CD4-positive, alpha-beta T cell treated with Interleukin-10 for 1 hour (primary cell): ENCODE results near the gene CLDND2.
A peak's percentile ranks its signal among the peaks of the same experiment; 100 is the strongest.

Experiments used
- DNase-seq: peaks from one replicate; pipeline ENCODE4 v3.0.0-alpha.2; 2020

The CLDND2 gene

DNA sequence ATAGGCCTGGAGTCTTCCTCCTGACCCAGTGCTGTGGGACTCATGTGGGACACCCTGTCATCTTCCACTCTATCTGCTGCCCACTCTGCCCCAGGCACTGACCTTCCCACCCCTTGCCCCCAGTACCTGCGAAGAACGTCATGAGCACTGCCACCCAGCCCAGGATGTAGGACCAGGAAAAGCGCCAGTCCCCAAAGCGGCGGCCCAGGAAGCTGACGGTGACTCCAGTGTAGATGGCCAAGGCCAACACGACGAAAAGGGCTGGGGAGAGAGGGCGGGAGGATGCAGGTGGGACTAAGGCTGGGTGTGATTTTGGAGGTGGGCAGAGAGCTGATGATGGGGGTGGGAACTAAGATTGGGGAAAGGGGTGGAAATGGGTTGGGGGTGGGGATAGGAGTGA is 11.6 kb upstream of the CLDND2 start:
- DNase-seq = no peak

DNA sequence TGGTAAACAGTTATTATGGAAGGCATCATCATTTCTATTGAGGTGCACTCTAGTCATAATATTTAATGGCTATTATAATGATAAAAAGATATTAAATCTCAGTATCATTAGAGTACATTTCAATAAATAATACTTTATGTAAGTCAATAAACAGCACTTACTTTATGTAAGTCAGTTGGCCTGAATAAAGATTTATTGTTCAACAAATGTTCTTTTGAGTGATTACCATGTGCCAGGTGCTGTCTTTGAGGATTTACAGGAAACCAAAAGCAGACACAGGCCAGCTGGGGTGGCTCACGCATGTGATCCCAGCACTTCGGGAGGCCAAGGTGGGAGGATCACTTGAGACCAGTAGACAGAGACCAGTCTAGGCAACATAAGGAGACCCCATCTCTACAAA is 8.6 kb upstream of the CLDND2 start:
- DNase-seq = no peak

DNA sequence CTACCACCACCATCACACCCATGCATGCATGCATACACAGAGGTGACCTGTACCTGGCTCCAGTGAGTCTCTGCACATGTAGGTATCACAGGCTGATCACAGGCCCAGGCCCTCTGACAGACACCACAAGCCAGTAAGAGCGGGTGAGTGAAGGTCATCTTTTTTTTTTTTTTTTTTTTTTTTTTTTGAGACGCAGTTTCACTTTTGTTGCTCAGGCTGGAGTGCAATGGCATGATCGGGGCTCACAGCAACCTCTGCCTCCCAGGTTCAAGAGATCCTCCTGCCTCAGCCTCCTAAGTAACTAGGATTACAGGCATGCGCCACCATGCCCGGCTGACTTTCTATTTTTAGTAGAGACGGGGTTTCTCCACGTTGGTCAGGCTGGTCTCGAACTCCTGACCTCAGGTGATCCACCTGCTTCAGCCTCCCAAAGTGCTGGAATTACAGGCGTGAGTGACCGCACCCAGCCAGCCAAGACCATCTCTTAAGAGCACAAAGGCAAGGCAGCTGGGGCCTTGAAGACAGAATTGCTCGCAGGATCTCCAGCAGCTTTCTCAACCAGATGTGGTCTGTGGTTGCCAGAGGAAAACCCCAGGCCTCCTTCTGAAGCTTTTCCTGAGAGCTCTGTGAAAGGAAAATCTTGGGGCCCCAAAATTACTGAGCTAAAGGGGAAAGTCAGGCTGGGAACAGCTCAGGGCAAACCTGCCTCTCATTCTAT is 6.9 kb upstream of the CLDND2 start:
- DNase-seq = peak; percentile 44

DNA sequence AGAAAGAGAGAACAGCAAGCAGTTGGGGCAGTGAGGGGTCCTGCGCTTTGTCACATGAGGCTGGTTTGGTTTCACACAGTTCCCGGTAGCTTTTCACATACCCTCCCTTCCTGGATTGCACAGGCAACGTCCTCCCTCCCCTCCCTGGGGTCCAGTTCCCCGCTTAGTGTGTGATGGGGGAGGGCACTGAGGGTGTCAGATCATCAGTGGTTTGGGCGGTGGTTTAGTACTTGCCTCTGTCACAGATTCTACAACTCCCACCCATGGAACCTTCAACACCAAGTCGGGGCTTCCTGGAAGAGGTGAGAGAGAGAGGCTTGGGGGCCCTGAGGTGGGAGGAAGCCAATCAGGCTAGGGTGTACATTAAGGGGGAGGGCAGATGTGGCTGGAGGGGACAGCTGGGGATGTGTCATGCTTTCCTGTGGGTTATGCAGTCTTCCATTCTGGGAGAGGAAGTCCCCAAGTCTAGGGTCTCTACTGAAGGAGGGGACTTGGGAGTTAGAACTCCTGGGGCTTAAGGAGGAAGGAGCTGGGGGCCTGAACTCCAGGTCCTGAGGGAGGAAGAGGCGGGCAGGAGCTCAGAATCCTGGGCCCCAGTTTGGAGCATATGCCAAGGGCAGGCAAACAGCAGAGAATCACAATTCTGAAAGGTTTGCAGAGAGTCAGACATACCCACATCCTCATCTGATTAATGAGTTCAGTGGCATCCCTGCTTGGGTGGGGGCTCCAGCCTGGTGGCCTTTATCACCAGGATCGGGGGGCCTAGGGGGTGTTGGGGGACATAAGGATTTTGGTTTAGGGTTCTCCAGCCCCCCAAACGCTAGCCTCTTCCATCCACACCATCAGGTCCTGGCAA is 4.1 kb upstream of the CLDND2 start, which contains the start of gene NKG7:
NKG7 (minus strand) TSS at position 6 of the 856 bp plus-strand sequence. CDS start 119 bp downstream, outside the sequence.
- peak; percentile 87 for DNase-seq

DNA sequence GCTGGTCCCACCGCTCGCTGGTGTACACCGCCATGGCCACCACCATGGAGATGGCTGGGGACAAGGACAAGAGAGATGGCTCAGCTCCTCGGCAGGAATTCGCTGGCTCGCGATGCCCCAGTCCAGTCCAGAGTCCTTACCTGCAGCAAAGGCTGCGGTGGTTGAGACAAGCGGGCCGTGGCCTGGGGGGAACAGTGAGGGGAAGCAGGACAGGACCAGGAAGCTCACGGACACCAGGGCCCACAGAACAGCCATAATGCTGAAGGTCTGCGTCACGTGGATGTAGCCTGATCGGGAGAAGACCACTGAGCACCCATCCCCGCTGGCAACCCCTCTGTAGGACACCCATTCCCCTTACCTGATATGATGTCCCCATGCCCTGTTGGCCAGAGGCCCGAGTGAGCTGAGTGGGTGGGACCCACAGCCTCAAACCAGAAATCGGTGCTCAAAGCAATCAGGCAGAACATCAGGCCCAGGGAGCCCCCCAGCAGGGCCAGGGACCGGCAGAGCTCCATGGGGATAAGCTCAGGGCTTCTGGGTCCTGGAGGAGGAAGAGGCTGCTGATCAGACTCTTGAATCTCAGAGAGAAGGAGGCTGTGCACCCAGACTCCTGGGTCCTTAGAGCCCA is 3.3 kb upstream of the CLDND2 start:
- no peak for DNase-seq

DNA sequence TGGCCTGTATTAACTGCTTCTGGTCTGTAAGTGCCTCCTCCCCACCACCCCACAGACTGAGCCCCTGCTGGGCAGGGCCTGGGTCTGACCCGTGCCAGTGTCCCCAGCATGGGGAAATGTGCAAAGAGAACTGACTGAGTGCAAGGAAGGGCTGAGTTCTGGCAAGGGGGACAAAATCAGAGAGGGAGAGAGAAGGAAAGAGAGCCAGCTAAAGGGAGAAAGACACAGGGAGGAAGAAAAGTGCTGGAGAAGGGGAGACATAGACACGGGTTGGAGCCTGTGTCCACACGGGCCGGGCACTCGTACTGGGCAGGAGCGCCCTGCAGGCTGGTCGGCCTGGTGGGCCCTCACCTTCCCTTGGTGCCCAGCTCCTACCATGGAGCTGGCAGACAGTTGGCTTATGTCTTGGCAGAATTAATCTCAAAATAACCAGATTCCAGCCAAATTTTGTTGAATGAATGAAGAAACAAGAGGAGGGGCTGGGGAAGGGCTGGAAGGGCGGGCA is 2.4 kb upstream of the CLDND2 start:
- no peak for DNase-seq

DNA sequence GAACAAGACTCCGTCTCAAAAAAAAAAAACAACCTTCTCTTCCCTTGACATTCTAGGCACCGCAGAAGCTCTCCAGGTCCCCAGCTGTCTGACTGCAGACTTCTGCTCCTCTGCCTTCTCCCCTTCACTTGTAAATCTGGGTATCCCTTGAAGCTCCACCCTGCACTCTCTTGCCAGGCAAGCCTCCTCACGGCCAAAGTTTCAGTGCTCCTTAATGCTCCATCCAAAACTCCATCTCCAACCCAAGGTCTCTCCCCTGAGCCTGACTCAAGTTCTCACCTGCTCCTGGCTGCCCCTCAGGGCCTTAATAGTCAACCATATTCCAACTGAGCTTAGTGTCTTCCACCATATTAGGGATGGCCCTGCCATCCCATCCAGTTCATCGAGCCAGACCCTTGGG is 1.4 kb upstream of the CLDND2 start:
- no peak for DNase-seq

DNA sequence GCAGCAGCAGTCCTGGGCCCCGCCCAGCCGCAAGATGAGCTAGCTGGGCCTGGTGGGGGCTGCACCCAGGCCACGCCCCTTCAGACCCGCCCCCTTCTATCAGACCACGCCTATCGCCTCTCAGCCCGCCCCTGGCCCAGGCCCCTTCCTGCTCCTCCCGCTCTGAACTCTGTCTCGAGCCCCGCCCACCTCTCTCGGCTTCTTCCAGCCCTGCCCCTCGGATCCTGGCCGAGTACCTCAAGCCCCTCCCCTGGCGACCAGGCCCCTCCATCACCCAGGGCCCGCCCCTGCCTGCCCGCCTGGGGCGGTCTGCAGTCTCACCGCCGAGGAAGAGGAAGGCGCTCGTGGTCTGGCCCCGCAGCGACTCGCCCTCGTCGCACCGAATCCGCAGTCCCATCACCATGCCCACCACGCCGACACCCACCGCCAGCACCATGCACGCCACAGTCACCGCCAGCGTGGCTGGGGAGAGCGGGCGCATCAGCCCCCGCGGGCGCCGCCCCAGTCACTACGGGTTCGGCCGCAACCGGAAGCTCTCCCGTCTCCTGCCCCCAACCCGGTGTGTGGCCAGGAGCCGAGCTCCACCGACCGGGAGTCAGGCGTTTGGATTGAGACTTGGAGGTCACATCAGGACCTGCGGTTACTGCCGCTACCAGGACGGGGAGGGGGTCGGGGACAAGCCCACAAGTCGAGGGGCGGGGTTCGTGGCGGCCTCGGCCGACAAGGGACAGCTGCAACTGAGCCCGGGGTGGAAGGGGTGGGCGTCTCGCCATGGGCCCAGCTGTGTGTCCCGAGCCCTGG is 1.0 kb downstream of the CLDND2 start:
- peak; percentile 97 for DNase-seq

DNA sequence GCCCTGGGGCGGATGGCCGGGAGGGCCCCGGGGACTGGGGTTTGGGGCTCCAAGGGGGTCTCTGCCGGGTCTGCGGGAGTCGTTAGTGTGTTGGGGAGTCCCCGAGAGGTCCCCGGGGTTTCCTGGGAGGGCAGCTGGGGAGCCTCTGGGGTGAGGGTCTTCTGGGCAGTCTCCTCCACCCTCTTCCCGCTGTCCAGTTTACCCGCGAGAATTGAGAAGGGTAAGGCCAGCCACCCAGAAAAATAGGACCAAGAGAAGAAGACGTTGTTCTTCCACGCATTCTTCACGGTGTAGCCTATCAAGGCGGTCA is 1.6 kb downstream of the CLDND2 start:
- no peak for DNase-seq

DNA sequence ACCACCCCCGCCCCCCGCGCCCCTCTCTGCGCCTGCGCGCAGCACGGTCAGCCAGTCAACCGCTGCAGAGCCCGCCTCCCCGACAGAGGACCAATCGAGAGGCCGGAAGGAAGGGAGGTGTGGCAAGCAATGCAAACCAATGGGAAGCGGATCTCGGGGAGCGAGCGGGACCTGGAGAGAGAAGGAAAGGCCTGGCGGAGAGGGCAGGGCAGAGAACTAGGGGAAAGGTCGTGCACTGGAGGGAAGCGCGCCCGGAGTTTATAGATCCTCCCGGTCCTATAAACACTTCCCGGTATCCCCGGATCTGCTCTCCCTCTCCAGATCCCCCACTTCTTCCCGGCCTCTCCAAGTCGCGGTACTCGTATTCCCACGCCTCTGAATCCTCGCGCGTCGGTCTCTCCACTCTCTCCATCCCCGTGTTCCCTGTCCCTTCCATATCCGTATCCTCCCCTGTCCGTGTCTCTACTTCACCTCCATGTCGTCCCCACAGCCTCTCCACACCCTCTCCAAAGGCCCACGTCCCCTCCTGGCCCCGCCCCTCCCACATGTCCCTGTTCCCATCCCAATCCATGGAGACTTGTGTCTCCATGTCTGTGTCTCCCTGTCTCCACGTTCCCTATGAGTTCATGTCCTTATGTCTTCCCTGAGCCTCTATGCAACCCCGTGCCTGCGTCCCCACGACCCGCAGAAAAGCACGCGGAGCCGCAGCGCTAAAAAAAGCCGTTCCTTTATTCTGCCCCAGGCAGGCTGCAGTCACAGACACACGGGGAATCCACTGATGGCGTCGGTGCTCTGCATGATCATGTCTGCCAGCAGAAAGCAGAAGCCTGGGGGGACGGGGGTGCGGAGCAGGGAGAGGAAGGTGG is 2.2 kb downstream of the CLDND2 start:
- DNase-seq = peak; percentile 95

DNA sequence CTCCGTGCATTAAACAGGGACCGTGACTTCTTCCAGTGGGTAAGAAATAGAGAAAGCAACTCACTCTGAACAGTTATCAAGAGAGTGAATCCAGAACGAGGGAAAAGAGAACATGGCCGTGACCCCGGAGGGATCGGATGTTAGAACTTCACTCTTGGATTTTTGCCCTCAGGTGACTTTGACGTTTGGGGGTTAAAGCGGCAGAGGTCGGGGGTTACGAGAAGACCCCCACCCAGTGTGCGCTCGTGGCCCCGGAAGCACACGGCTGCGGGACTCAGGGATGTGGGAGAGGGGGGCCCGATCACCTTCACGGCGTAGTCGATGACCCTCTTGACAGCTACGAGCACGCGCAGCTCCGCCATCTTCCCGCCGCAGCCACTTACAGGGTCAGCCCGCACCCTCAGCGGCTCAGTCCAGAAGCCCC is 2.8 kb downstream of the CLDND2 start, which contains the start of gene ETFB:
ETFB (minus strand) TSS at position 424 of the 424 bp plus-strand sequence; CDS start at position 362, 62 bp downstream.
- no peak for DNase-seq

DNA sequence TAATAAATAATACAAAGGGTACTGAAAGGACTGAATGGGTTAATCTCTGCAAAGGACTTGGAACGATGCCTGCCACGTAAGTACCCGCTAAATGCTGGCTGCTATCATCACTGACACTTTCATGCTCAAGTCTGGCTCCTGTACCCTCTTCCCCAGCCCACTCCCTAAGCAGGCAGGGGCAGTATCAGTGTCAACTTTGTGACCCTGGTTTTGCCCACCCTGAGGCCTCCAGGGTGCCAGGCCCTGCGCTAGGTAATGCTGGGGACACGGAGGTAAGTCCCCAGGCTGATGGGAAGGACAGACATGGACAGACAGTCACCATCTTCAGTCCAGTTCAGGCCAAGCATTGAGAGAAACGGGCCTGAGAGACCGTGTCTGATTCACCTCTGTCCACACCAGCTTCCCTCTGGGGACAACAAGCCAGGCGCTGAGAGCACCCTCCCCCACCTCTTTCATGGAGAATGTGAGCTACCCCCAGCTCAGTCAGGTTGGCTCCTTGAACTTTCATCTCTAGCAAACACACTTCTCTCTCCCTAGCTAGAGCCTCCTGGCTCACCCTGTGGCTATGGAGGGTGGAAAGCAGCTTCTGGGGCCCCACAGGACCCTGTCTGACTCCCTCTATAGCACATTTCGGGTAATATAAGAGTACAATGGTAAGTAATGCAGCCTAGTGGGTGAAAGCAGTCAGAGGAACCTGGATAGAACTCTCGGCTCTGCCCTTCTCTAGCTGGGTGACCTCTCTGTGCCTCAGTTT is 3.4 kb downstream of the CLDND2 start:
- peak; percentile 35 for DNase-seq

DNA sequence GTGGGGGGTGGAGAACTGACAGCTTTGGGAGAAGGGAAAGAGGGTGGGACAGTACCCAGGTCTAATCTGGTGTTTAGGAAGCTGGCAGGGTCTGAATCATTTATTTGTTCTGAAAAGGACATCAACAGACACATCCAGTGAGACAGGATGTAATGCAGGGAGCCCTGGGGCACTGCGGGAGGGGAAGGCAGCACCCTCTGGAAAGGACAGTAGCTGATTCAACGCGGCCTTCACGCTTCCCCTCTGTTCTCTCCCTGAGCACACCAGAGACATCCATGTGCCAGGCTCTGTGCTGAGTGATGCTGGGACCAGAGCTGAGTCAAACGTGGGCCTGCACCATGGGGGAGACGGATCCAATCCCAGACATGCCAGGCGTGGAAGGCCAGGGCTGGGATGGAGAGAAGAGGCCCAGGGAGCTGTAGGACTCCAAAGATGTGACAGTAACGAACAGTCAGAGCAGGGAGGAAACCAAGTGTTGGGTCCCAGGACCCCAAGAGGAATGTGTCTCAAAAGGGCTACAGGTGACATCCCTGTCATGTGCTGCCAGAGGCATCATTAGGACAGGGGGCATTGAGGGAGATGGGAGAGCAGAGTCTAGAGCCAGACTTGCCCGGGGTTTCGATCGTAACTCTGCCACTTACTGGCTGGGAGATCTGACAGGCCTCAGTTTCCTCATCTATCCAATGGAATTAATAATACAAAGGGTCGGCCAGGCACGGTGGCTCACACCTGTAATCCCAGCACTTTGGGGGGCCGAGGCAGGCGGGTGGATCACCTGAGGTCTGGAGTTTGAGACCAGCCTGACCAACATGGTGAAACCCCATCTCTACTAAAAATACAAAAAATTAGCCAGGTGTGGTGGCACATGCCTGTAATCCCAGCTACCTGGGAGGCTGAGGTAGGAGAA is 4.3 kb downstream of the CLDND2 start:
- DNase-seq = no peak

DNA sequence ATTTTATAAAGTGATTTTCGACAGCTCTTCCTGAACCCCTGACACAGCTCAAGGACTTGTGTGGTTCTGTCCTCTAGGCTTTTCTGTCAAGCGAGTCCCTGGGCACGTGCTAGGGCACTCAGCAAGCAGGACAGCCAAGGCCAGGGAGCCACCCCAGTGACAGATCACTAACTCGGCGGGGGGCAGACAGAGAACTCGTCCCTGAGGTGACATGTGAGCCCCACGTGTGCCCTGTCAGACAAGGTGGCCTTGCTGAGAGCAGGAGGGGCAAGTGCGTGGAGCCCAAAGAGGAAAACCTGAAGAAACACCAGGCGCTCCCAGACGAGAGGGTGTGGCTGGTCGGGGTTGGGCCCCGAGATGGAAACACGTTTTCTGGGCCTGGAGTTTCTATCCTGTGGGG is 7.6 kb downstream of the CLDND2 start:
- DNase-seq = no peak

DNA sequence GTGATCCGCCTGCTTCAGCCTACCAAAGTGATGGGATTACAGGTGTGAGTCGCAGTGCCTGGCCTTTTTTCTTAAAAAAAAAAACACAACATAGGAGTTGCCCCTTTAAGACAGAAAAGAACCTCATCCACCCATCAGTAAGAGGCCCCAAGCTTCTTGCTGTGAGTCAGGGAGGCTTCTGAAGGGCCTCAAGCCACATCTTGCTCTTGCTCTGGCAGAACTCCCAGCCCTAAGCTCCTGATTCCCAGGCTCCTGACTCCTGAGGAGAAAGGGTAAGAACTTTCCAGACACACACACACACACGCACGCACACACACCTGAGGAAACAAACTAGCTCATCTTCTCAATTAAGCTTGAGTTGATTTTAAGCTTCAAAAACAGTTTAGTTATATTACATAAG is 9.5 kb downstream of the CLDND2 start:
- DNase-seq = no peak

DNA sequence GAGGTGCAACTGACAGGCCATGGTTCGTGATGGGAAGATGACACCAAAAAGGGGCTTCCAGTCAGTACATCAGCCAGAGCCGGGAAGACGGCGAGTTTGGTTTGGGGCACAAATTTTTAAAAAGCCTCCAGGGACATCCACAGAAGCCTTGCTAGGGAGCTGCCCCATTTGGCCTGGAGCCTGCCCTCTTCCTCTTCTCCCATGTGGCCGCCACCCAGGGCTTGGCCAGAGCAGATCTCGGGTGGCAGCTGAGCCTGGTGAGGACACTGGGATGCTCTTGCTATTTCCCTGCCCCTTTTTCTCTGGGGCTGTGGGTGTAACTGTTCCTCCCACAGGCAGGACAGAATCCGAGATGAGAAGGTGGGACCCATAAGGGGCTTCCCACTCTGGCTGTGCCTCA is 10.9 kb downstream of the CLDND2 start:
- no peak for DNase-seq

DNA sequence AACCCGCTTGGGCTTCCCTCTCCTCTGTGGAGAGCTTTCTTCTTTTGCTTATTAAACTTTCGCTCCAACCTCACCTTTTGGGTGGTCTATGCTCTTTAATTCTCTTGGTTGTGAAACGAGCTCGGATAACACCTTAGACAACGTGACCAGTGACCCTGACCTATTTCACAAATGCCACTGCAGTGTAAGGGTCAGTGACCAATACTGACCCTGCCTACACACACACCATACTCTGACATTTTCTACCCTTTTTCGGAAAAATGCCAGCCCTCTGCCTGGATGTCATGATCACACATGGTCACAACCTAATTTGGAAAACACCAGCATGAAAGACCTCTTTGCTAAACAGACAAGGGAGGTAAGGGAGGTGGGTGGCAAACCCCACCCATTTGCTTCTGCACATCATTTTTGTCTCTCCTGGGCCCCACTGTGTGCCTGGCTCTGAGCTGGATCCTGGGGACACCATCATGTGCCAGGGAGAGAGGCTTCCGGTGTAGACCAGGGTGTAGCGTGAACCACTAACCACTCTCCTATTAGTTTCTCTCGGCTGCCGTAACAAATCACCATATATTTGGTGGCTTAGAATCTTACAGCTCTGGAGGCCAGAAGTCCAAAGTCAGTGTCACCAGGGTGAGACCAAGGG is 12.5 kb downstream of the CLDND2 start:
- DNase-seq = no peak

DNA sequence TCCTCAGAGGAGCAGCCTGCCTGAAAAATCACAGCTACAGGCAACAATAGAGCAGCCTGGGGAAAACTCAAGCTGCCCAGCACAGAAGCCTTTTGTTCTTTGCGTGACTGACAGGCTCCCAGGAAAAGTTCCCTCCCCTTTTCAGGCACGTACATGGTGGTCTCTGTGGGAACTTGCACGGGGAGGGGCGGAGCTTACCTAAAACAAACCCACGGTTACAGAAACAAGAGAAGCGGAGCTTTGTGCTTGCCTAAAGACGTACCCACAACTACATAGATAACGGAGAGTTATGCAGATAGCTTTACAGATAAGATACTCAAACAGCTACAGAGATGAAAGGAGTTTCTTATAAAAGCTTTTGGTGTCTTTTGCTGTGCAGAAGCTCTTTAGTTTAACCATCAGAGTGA is 14.1 kb downstream of the CLDND2 start:
- peak; percentile 40 for DNase-seq

DNA sequence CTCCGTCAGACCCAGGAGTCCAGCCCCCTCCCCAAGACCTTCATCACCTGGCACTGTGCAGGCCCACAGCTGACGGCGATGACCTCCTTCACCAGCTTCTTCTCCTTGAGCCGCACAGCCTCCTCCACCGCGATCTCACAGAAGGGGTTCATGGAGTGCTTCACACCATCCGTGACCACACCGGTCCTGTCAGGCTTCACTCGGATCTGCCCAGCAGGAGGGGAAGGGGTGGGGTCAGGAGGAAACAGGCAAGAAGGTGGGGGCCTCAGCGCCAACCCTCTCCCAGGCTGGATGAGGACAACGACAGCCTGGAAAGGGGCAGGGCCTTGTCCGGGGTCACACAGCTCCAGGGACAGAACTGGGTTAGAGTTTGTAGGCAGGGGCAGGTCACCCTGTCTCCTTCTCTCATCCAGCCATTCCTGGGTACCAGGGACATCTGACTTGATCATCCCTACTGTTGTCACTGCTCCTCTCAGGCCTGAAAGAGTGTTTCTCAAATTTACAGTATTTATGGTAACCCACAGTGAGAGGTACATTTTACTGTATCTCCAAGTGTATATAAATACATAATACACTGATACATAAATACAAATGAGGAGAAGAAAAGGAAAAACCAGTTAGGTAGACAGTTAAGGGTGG is 14.6 kb downstream of the CLDND2 start:
- DNase-seq = no peak
